ENCODE measurements around the gene ZFYVE28. TPM values are rescaled to one million over a fixed set of nuclear protein-coding genes. Genes with fewer than 3 reads are reported as not detected.
"Not testable (repeated sequence)": the region's sequence is repeated elsewhere in the genome, so short reads cannot be mapped to it uniquely, and the experiment has no call there.

Gene ZFYVE28
- 1 to 10 TPM in 4 of 6 donors, under 1 TPM in 2; 0.71 to 2.9 (median 1.4) TPM for polyA plus RNA-seq (ENCODE audit: low read depth in 6 of 6)

DNA sequence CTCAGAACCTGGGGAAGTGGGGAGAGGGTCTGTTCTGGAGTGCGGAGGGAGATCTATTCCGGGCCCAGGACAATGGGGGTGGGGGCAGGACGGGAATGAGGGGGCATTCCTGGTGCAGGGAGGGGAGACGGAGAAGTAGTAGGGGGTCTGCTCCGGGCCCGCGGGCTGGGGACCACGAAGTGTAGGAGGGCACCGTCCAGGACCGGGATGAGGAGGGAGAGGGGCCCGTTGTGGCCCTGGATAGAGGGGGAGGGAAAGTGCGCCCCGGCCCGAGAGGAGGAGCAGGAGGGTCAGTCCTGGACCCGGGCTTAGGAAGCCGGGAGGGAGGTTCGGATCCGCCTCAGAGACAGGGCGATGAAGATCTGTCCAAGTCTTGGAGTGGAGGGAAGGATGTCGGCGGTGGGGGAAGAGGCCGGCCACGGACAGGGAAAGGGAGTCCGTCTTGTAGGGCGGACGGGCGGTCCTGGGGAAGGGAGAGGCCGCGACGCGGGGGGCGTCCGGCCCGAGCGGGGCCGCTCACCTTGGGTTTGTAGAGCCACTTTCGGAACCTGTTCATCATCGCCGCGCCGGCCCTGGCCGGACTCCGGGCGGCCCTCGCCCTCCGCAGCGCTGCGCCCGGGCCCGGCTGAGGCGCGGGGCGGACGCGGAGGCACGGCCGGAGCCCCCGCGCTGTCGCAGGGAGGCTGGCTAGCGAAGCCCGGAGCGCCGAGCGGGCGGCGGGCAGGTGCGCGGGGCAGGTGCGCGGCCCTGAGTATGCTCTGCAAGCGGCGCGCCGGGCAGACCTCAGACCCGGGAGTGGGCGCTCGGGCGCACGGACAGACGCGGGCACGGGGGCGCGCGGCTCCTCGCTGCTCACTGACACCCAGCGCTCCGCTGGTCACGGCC is at the start of gene ZFYVE28:
TSS of gene ZFYVE28 (minus strand) at position 881 of the 885 bp plus-strand sequence. CDS start at position 559, 322 bp downstream.
- DNase-seq (no peak), ATAC-seq (ENCODE audit: low read depth in 2 of 2) (no peak)
- Mint-ChIP-seq H3K9me3 (no peaks in the 10 kb centered on the region), H3K27ac (peak within 1 kb of the TSS; percentile 90 to 97 (median 96)), H3K27me3 (peaks cover 43 to 78% (median 51%) of the 10 kb centered on the region in 3 donors), H3K4me1 (peaks cover 31 to 55% (median 55%) of the 10 kb centered on the region in 3 donors), H3K36me3 (no peaks in the 10 kb centered on the region), H3K4me3 (peak within 1 kb of the TSS; percentile 80 to 97 (median 92))

DNA sequence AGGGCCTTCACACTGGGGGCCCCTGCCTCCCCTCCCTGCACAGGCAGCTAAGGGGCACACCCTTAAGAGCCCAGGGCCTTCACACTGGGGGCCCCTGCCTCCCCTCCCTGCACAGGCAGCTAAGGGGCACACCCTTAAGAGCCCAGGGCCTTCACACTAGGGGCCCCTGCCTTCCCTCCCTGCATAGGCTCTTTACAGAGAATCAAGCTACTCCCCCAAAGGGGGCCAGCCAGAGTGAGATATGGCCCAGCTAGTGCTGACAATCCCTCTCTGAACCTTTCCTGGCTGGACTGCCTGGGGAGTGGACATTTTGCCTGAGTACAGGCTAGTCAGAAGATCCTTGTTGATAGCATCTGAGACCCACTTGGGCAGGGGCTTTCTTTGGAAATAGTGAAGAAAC is 47.1 kb upstream of the ZFYVE28 start:
- not testable (repeated sequence) for H3K27ac Mint-ChIP-seq; H3K9me3 Mint-ChIP-seq; ATAC-seq (ENCODE audit: low read depth in 2 of 2); DNase-seq; H3K36me3 Mint-ChIP-seq; H3K27me3 Mint-ChIP-seq
- Mint-ChIP-seq H3K4me3 (peak overlapping the region in 1 of 8 donors; percentile 68), H3K4me1 (peaks cover 24 to 39% (median 35%) of the 10 kb centered on the region in 3 donors)

DNA sequence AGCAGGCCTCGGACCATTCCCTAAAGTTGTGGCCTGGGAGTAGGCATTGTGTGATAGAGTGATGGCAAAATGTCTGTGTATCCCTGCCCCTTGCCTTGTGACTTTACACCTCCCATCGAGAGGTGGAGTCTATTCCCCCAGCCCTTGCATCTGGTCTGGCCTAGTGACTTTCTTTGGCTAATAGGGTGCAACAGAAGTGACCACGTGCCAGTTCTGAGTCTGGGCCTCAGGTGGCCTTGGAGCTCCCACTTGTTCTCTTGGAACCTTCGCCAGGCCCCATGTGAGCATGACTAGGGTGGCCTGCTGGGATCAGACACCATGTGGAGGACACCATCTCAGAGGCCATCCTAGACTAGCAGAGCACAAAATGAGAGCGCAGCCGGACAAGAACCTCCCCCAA is 46.6 kb upstream of the ZFYVE28 start:
- H3K4me1 Mint-ChIP-seq, result peaks cover 19 to 34% (median 30%) of the 10 kb centered on the region in 3 donors
- H3K9me3 Mint-ChIP-seq, result no peaks in the 10 kb centered on the region
- ATAC-seq (ENCODE audit: low read depth in 2 of 2) (no peak), DNase-seq (no peak)
- H3K4me3 Mint-ChIP-seq, result peak overlapping the region in 2 of 8 donors; percentile 15 to 68
- H3K36me3 Mint-ChIP-seq, result no peaks in the 10 kb centered on the region
- no peak overlapping the region for H3K27ac Mint-ChIP-seq
- peaks cover 0 to 9% (median 7%) of the 10 kb centered on the region in 3 donors for H3K27me3 Mint-ChIP-seq

DNA sequence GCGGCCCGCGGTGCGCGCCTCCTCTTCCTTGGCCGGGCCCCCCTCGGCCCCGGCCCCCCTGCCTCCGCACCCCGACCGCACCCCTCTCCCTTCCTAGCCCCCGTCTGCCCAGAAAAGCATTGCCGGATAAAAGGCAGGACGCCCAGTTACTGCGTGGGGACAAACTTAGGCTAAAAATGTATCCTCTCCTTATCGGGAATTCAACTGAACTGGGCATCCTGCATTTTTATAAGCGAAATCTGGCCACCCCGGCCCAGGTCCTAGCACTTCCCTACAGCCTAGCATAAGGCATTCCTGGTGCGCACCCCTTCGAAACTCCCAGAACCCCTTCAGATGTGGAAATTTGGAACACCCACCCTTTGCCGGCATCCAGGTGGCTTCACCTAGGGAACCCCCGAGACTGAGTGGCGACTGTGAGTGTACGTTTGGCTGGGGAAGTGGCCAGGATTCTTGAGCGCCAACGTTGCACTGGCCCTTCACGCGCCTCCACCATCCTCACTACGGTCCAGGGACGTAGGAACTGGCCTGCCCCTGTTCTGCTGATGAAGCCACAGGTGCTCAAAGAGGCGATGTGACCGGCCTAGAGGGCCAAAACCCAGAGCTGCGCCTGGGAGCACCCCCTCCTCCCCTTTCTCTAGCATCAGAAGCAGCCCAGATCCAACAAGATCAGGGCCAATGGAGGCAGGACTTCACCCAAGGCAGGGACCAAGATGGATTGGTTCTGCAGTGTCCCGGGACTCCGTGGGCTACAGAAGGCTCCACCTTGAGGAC is 44.7 kb upstream of the ZFYVE28 start:
- Mint-ChIP-seq H3K36me3 (no peaks in the 10 kb centered on the region), H3K4me1 (peaks cover 12 to 24% (median 22%) of the 10 kb centered on the region in 3 donors), H3K27me3 (peaks cover 0 to 17% (median 15%) of the 10 kb centered on the region in 3 donors), H3K27ac (peak overlapping the region in 4 of 6 donors; percentile 49 to 81 (median 62)), H3K9me3 (no peaks in the 10 kb centered on the region), H3K4me3 (peak overlapping the region; percentile 68 to 87 (median 72))
- ATAC-seq (ENCODE audit: low read depth in 2 of 2) (no peak), DNase-seq (no peak)

DNA sequence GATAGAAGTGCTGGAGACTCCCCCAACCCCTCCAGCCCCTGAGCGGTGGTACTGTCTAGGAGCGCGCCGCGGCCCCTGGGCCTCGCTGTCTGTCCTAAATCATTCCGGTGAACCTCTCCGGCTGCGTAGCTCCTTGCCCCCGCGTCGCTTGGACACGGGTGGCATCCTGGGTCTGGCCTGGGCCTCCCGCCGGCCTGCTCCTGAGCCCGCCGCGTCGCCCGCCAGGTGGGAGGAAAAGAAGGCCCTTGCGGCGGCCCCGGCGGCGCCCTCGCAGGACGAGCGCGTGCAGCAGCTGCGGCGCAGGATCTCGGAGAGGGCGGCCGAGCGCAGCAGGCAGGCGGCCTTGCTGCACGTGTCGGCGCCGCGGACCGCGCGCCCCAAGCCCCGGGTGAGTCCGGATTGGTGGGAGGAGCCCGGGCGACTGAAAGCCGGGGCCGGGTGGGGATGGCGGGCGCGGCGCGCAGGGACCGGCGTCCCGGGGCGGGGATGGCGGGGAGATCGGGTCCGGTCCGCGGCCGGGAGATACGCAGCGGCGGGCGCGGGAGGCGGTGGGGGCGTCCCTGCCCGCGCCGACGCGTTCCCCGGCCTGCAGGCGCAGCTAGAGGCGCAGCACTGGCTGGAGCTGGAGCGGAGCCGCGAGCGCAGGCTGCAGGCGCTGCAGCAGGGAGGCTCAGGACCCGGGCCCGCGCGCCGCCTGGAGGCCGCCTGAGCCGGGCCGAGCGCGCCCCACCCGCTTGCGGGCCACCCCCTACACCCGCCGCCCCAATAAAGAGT is 44.0 kb upstream of the ZFYVE28 start:
- H3K27me3 Mint-ChIP-seq, result peaks cover 0 to 24% (median 15%) of the 10 kb centered on the region in 3 donors
- ATAC-seq (ENCODE audit: low read depth in 2 of 2) (peak; percentile 98 to 99), DNase-seq (peak; percentile 70)
- H3K27ac Mint-ChIP-seq, result no peak overlapping the region
- H3K4me3 Mint-ChIP-seq, result peak overlapping the region; percentile 79 to 88 (median 85)
- no peaks in the 10 kb centered on the region for H3K9me3 Mint-ChIP-seq
- peaks cover 12 to 16% (median 16%) of the 10 kb centered on the region in 3 donors for H3K4me1 Mint-ChIP-seq
- no peaks in the 10 kb centered on the region for H3K36me3 Mint-ChIP-seq

DNA sequence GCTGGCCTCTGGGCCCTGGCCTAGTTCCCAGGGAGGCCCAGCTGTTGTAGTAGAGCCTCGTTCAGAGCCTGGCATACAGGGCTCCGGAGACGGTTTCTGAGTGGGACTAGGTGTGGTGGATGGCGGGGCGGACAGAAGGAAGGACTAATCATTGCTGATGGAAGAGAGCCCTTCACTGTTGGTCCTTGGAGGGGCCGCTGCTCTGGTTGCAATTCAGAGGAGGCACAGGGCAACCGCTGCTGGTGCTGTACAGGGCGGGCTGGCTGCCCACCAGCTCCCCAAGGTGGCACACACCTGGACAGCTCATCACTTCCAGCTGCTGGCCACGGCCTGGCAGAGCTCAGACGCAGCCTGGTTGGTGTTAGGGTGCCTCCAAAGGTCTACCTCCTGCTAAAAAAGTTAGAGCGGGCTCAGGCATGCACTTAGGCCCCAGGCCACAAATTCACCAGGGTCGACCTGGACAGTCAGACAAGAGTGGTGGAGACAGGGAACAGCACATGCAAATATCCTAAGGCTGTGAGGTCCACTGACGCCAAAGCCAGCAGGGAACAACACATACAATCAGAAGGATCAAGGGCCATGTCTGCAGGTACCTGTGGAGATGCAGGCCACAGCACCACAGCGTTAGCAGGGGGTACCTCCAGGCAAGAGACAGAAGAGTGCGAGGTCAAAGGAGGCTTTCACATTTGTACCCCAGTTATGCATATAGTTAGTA is 43.0 kb upstream of the ZFYVE28 start:
- ATAC-seq (ENCODE audit: low read depth in 2 of 2), result no peak
- no peak for DNase-seq
- Mint-ChIP-seq H3K4me3 (peak overlapping the region; percentile 79 to 88 (median 85)), H3K9me3 (no peaks in the 10 kb centered on the region), H3K27ac (peak overlapping the region in 1 of 6 donors; percentile 40), H3K36me3 (no peaks in the 10 kb centered on the region), H3K27me3 (peaks cover 0 to 25% (median 15%) of the 10 kb centered on the region in 3 donors), H3K4me1 (peaks cover 12 to 16% (median 12%) of the 10 kb centered on the region in 3 donors)

DNA sequence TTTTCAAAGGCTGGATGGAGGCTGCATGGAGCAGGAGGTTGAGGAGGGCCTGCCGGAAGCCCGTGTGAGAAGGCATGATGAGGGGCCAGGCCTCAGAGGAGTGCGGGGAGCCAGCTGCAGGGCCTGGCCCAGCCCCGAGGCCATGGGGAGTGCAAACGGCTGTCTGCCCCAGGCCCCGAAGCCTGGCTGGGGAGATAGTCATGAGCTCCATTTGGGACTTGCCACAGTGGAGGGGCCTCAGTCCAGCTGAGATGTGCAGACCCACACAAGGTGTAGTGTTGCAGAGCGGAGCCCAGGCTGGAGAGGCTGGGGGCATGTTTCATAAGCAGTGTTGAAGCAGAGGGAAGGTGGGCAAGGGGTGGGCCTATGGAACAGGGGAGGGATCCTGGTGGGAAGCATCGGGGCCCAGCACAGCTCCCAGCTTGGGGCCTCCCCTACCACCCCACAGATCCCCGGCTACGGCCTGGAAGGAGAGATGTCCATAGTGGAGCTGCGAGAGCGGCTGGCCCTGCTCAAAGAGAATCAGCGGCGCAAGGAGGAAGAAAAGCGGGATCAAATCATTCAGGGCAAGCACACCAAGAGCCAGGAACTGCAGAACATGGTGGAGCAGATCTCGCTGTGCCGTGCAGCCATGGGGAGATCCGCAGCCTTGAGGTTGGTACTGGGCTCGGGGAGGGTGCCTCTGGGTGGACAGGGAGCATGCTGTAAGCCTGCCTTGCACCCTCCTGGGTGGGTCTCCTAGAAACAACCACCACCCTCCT is 41.3 kb upstream of the ZFYVE28 start:
- Mint-ChIP-seq H3K9me3 (no peaks in the 10 kb centered on the region), H3K36me3 (no peaks in the 10 kb centered on the region), H3K27me3 (peaks cover 0 to 25% (median 15%) of the 10 kb centered on the region in 3 donors), H3K27ac (peak overlapping the region in 2 of 6 donors; percentile 56 to 91), H3K4me1 (peaks cover 12 to 16% (median 12%) of the 10 kb centered on the region in 3 donors), H3K4me3 (peak overlapping the region in 3 of 8 donors; percentile 24 to 77 (median 31))
- DNase-seq (no peak), ATAC-seq (ENCODE audit: low read depth in 2 of 2) (no peak)

DNA sequence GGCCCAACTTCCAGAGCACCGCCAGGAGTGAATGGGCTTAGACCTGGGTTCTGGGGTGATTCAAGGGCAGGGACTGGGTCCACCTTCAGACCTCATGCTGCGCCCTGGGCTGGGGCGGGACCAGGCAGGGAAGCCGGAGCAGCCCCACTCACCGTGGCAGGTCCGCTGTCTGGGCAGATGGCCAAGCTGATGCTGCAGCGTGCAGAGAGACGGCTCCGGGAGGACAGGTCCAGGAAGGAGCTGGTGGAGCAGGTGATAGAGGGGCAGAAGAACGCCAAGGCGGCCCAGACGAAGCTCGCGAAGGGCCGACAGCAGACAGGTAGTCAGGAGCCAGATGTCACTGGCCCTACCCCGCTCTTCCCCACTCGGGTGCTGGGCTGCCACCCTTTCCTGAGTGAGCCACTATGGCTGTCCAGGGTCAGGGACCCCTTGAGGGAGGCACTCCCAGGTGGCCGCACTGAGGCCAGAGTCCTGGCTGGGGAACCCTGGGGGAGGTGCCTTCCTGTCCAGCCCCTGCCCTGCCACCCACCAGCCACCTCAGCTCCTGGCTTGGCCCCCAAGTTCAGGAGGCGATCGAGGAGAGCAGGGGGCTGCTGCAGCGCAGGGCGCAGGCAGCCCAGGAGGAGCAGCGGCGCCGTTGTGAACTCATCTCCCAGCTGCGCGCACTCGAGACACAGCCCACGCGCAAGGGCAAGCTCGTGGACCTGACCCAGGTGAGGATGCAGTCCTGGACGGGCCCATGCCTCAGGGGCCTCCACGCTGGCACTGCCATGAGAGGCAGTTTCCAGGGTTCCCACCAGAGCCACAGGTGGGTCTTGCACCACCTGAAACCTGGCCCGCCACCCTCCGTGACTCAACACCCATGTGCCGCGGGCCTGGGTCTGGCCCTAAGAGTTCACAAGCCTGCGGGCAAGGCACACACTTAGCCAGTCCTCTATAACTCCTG is 40.4 kb upstream of the ZFYVE28 start:
- Mint-ChIP-seq H3K9me3 (no peaks in the 10 kb centered on the region), H3K4me3 (no peak overlapping the region), H3K27ac (no peak overlapping the region), H3K27me3 (peaks cover 0 to 25% (median 15%) of the 10 kb centered on the region in 3 donors), H3K36me3 (no peaks in the 10 kb centered on the region), H3K4me1 (peaks cover 12 to 16% (median 12%) of the 10 kb centered on the region in 3 donors)
- DNase-seq (no peak), ATAC-seq (ENCODE audit: low read depth in 2 of 2) (no peak)

DNA sequence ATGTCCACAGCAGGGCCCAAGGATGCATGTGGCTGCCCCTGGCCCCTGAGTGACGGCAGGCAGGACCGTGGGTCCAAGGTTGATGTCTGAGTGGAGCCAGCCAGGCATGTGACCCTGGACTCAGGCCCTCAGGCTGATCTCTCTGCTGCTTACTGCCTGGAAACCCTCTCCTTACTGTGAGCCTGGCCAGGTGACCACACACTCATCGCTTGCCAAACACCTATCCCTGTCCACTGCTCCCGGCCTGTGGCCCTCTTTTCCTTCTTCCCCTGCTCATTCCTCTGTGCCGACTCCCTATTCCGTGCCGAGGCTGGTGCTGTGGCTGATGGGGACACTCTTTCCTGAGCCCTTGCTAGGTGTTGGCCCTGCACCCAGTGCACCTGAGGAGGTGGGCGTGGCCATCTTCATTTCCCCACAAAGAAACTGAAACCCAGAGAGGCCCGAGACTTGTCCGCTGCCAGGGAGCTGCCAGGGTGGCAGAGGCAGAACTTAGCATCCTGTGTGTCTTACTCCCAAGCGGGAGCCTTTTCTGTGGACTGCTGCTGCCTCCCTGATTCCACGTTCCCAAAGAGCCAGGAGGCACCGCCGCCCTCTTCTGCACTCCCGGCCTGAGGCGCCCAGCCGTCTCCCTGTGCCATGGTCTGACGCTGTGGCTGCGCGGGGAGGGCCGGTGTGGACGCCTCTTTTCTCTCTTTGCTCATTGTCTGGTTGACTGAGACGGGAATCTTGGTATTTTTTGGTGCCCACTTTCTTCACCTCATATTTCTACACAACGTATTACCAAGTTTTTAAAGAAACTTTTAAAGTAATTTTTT is 39.2 kb upstream of the ZFYVE28 start:
- Mint-ChIP-seq H3K4me3 (no peak overlapping the region), H3K4me1 (peaks cover 8 to 11% (median 9%) of the 10 kb centered on the region in 3 donors), H3K27me3 (peaks cover 0 to 25% (median 15%) of the 10 kb centered on the region in 3 donors), H3K36me3 (no peaks in the 10 kb centered on the region), H3K27ac (no peak overlapping the region), H3K9me3 (no peaks in the 10 kb centered on the region)
- DNase-seq (no peak), ATAC-seq (ENCODE audit: low read depth in 2 of 2) (no peak)

All from naive B cell (primary cell).